H9 (cell line): ENCODE results near the gene SERPINA6. TPM values are rescaled to one million over a fixed set of nuclear protein-coding genes. Genes with fewer than 3 reads are reported as not detected.

Experiments used
- DNase-seq: peaks from one replicate; pipeline ENCODE4 v3.0.0-alpha.2; 2017
- H2AFZ ChIP-seq: one replicate; pipeline ENCODE4 v1.6.1; 2013; ENCODE audit warnings: mild to moderate bottlenecking, low read length, control low read depth, moderate library complexity
- H2AK5ac ChIP-seq: 2 replicates; pipeline ENCODE4 v1.6.1; 2013; ENCODE audit warnings: low read length, control low read depth, mixed read lengths; ENCODE audit not compliant: insufficient read length
- H2BK120ac ChIP-seq: one replicate; pipeline ENCODE4 v1.6.1; 2013; ENCODE audit warnings: low read depth, mild to moderate bottlenecking, low read length, control low read depth, inconsistent platforms; ENCODE audit not compliant: poor library complexity, severe bottlenecking
- H2BK12ac ChIP-seq: 2 replicates; pipeline ENCODE4 v1.6.1; 2013; ENCODE audit warnings: low read length, control low read depth, mixed read lengths, low read depth; ENCODE audit not compliant: insufficient read length
- H2BK15ac ChIP-seq: 2 replicates; pipeline ENCODE4 v1.6.1; 2013; ENCODE audit warnings: low read depth, low read length, control low read depth
- H2BK20ac ChIP-seq: one replicate; pipeline ENCODE4 v1.6.1; 2013; ENCODE audit warnings: low read depth, mild to moderate bottlenecking, low read length, control low read depth, inconsistent platforms; ENCODE audit not compliant: poor library complexity, severe bottlenecking
- H2BK5ac ChIP-seq: 2 replicates; pipeline ENCODE4 v1.6.1; 2013; ENCODE audit warnings: low read length, control low read depth, mixed read lengths; ENCODE audit not compliant: insufficient read length
- H3K14ac ChIP-seq: 2 replicates; pipeline ENCODE4 v1.6.1; 2013; ENCODE audit warnings: low read length, control low read depth; ENCODE audit not compliant: insufficient read depth
- H3K18ac ChIP-seq: 2 replicates; pipeline ENCODE4 v1.6.1; 2013; ENCODE audit warnings: low read depth, mild to moderate bottlenecking, mixed read lengths, low read length, control low read depth; ENCODE audit not compliant: insufficient read length
- H3K23ac ChIP-seq: 2 replicates; pipeline ENCODE4 v1.6.1; 2013; ENCODE audit warnings: low read length, control low read depth, mixed read lengths, low read depth; ENCODE audit not compliant: insufficient read length
- H3K23me2 ChIP-seq: 2 replicates; pipeline ENCODE4 v1.6.1; 2013; ENCODE audit warnings: low read depth, mild to moderate bottlenecking, mixed read lengths, low read length, control low read depth; ENCODE audit not compliant: insufficient read length, poor library complexity, severe bottlenecking
- H3K27ac ChIP-seq: 2 replicates; pipeline ENCODE4 v1.5.1; 2013; ENCODE audit warnings: low read length, control low read depth, mixed read lengths, low read depth; ENCODE audit not compliant: insufficient read length
- H3K27me3 ChIP-seq: 2 replicates; pipeline ENCODE4 v1.6.1; 2013; ENCODE audit warnings: low read length, control low read depth, inconsistent platforms; ENCODE audit not compliant: insufficient read depth
- H3K4ac ChIP-seq: 2 replicates; pipeline ENCODE4 v1.6.1; 2013; ENCODE audit warnings: low read depth, mild to moderate bottlenecking, control low read depth, inconsistent platforms, low read length, moderate library complexity
- H3K4me1 ChIP-seq: 2 replicates; pipeline ENCODE4 v1.6.1; 2013; ENCODE audit warnings: low read length, control low read depth, inconsistent platforms; ENCODE audit not compliant: insufficient read depth
- H3K4me2 ChIP-seq: 2 replicates; pipeline ENCODE4 v1.6.1; 2013; ENCODE audit warnings: low read length, control low read depth, mixed read lengths; ENCODE audit not compliant: insufficient read length, insufficient read depth
- H3K56ac ChIP-seq: 2 replicates; pipeline ENCODE4 v1.6.1; 2013; ENCODE audit warnings: low read depth, mild to moderate bottlenecking, mixed read lengths, low read length, control low read depth; ENCODE audit not compliant: insufficient read length
- H3K79me1 ChIP-seq: 2 replicates; pipeline ENCODE4 v1.6.1; 2013; ENCODE audit warnings: low read depth, mild to moderate bottlenecking, moderate library complexity, low read length, control low read depth, inconsistent platforms; ENCODE audit not compliant: insufficient read depth, poor library complexity, severe bottlenecking
- H3K79me2 ChIP-seq: 2 replicates; pipeline ENCODE4 v1.6.1; 2013; ENCODE audit warnings: low read length, control low read depth, inconsistent platforms; ENCODE audit not compliant: insufficient read depth
- H3K9ac ChIP-seq: 2 replicates; pipeline ENCODE4 v1.6.1; 2013; ENCODE audit warnings: low read length, control low read depth, mixed read lengths; ENCODE audit not compliant: insufficient read length; ENCODE audit errors: extremely low read depth
- H3K9me3 ChIP-seq: one replicate; pipeline ENCODE4 v1.6.1; 2013; ENCODE audit warnings: low read depth, low read length, inconsistent platforms; ENCODE audit not compliant: control insufficient read depth
- H3T11ph ChIP-seq: one replicate; pipeline ENCODE4 v1.6.1; 2013; ENCODE audit warnings: mild to moderate bottlenecking, low read length, control low read depth, inconsistent platforms
- H4K20me1 ChIP-seq: one replicate; pipeline ENCODE4 v1.6.1; 2013; ENCODE audit not compliant: control insufficient read depth, insufficient read length, insufficient read depth
- H4K5ac ChIP-seq: 2 replicates; pipeline ENCODE4 v1.6.1; 2013; ENCODE audit warnings: low read depth, mild to moderate bottlenecking, mixed read lengths, low read length, control low read depth; ENCODE audit not compliant: insufficient read length
- H4K8ac ChIP-seq: replicated peaks from 2 replicates; pipeline ENCODE4 v1.6.1; 2013; ENCODE audit warnings: low read length, control low read depth, mixed read lengths, low read depth; ENCODE audit not compliant: insufficient read length
- H4K91ac ChIP-seq: 2 replicates; pipeline ENCODE4 v1.6.1; 2013; ENCODE audit warnings: low read depth, mild to moderate bottlenecking, moderate library complexity, mixed read lengths, low read length, control low read depth; ENCODE audit not compliant: insufficient read length
- H3K27ac Mint-ChIP-seq, 3 experiments: 2 replicates in 2 of 3; 3 replicates in 1 of 3; pipeline ENCODE4 v1.8.0; 2020 to 2021; ENCODE audit warnings: mixed read lengths in 3 of 3, mild to moderate bottlenecking in 1 of 3, moderate library complexity in 1 of 3
- H3K27me3 Mint-ChIP-seq: 2 replicates; pipeline ENCODE4 v1.8.0; 2021; ENCODE audit warnings: low read depth, mild to moderate bottlenecking, moderate library complexity, mixed read lengths
- H3K36me3 Mint-ChIP-seq, 3 experiments: 2 replicates in 2 of 3; 3 replicates in 1 of 3; pipeline ENCODE4 v1.8.0; 2020 to 2021; ENCODE audit warnings: low read depth in 3 of 3, mixed read lengths in 3 of 3; ENCODE audit not compliant: insufficient read depth in 1 of 3
- H3K4me1 Mint-ChIP-seq, 2 experiments: 2 replicates each; pipeline ENCODE4 v1.8.0; 2020; ENCODE audit warnings: mixed read lengths in 2 of 2
- H3K4me3 Mint-ChIP-seq, 2 experiments: 2 replicates in 1 of 2; 3 replicates in 1 of 2; pipeline ENCODE4 v1.8.0; 2020 to 2021; ENCODE audit warnings: mild to moderate bottlenecking in 2 of 2, mixed read lengths in 2 of 2, moderate library complexity in 1 of 2
- H3K9me3 Mint-ChIP-seq, 2 experiments: 2 replicates in 1 of 2; 3 replicates in 1 of 2; pipeline ENCODE4 v1.8.0; 2020; ENCODE audit warnings: mild to moderate bottlenecking in 2 of 2, mixed read lengths in 2 of 2, moderate library complexity in 1 of 2
- WGBS: extraction: QIAGEN DNeasy Blood & Tissue Kit; methylation state at CpG from one replicate; pipeline ENCODE4 v1.1.7; 2013; ENCODE audit warnings: missing lambda C conversion rate, low lambda C conversion rate, mixed read lengths; ENCODE audit not compliant: insufficient read length; ENCODE audit errors: extremely low coverage; 5-methylcytosine and 5-hydroxymethylcytosine counted together
- total RNA-seq: library from RNA; stranded (reverse); gene quantifications from 2 replicates; pipeline ENCODE4 v1.2.1, GENCODE V29; 2021
- TF ChIP-seq, protein P1 (sequence below): fragments of 200-600 bp; sonication (generic); conservative IDR thresholded peaks from 3 replicates; pipeline ENCODE4 v1.8.0; 2021; ENCODE audit warnings: antibody characterized with exemption, mild to moderate bottlenecking

Gene SERPINA6
- total RNA-seq, 1 experiment from 2014 or later = not detected

DNA sequence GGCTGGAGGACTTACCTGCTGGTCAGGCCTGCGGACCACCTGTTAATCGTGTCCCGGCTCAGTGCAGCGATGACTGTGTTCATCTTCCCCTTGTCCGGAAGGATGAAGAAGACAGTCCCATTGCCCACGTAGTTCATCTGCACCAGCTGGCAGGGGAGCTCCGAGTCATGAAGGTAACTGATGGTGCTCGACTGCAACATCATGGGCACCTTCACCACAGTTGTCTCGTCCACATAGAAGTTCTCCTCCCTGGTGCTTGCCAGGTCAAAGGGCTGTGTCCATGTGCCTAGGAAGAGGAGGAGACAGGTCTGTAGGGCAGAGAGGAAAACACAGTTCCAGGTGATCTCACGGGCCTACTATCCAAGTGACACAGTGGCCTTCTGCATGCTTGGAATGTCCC lies 13.4 kb downstream of the SERPINA6 start:
- no peak overlapping the region for H3K56ac ChIP-seq
- no peaks in the 10 kb centered on the region for H4K20me1 ChIP-seq
- TF ChIP-seq, protein P1, sequence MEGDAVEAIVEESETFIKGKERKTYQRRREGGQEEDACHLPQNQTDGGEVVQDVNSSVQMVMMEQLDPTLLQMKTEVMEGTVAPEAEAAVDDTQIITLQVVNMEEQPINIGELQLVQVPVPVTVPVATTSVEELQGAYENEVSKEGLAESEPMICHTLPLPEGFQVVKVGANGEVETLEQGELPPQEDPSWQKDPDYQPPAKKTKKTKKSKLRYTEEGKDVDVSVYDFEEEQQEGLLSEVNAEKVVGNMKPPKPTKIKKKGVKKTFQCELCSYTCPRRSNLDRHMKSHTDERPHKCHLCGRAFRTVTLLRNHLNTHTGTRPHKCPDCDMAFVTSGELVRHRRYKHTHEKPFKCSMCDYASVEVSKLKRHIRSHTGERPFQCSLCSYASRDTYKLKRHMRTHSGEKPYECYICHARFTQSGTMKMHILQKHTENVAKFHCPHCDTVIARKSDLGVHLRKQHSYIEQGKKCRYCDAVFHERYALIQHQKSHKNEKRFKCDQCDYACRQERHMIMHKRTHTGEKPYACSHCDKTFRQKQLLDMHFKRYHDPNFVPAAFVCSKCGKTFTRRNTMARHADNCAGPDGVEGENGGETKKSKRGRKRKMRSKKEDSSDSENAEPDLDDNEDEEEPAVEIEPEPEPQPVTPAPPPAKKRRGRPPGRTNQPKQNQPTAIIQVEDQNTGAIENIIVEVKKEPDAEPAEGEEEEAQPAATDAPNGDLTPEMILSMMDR = no peak
- no peak overlapping the region for H2BK15ac ChIP-seq
- no peak overlapping the region for H3K27ac Mint-ChIP-seq
- no peak overlapping the region for H3T11ph ChIP-seq
- no peak overlapping the region for H4K5ac ChIP-seq
- H3K9ac ChIP-seq = no peak overlapping the region
- no peak overlapping the region for H3K27ac ChIP-seq
- no peak overlapping the region for H2BK12ac ChIP-seq
- H2AFZ ChIP-seq = no peak overlapping the region
- H3K27me3 Mint-ChIP-seq = peaks cover 11% of the 10 kb centered on the region
- no peak overlapping the region for H3K4me2 ChIP-seq
- peaks cover 3 to 8% (median 4%) of the 10 kb centered on the region in 3 experiments; a peak in 4 of 7 replicates for H3K36me3 Mint-ChIP-seq
- no peak overlapping the region for H4K91ac ChIP-seq
- H3K79me1 ChIP-seq = no peaks in the 10 kb centered on the region
- H3K4me3 Mint-ChIP-seq = no peak overlapping the region
- H2BK120ac ChIP-seq = no peak overlapping the region
- no peaks in the 10 kb centered on the region for H3K27me3 ChIP-seq
- peaks cover 14 to 18% of the 10 kb centered on the region in 2 experiments for H3K9me3 Mint-ChIP-seq
- H2BK20ac ChIP-seq = no peak overlapping the region
- H3K23ac ChIP-seq = no peak overlapping the region
- no peak overlapping the region for H2AK5ac ChIP-seq
- WGBS = no CpG with 5 or more reads among the region's 10 CpGs
- no peak for DNase-seq
- no peak overlapping the region for H3K14ac ChIP-seq
- no peak overlapping the region for H4K8ac ChIP-seq
- H3K23me2 ChIP-seq = no peaks in the 10 kb centered on the region
- no peak overlapping the region for H3K4ac ChIP-seq
- H3K4me1 ChIP-seq = no peaks in the 10 kb centered on the region
- no peaks in the 10 kb centered on the region for H3K79me2 ChIP-seq
- H3K9me3 ChIP-seq = no peaks in the 10 kb centered on the region
- H3K4me1 Mint-ChIP-seq = no peaks in the 10 kb centered on the region
- H3K18ac ChIP-seq = no peak overlapping the region
- H2BK5ac ChIP-seq = no peak overlapping the region
